IPS-NIHi7 (cell line): ENCODE results near the gene TRIO.
A peak's percentile ranks its signal among the peaks of the same experiment; 100 is the strongest.

ENCODE experiments used
- DNase-seq: peaks from one replicate; pipeline ENCODE4 v3.0.0; 2012; ENCODE audit warnings: mixed read lengths; ENCODE audit errors: extremely low spot score

TRIO gene

DNA sequence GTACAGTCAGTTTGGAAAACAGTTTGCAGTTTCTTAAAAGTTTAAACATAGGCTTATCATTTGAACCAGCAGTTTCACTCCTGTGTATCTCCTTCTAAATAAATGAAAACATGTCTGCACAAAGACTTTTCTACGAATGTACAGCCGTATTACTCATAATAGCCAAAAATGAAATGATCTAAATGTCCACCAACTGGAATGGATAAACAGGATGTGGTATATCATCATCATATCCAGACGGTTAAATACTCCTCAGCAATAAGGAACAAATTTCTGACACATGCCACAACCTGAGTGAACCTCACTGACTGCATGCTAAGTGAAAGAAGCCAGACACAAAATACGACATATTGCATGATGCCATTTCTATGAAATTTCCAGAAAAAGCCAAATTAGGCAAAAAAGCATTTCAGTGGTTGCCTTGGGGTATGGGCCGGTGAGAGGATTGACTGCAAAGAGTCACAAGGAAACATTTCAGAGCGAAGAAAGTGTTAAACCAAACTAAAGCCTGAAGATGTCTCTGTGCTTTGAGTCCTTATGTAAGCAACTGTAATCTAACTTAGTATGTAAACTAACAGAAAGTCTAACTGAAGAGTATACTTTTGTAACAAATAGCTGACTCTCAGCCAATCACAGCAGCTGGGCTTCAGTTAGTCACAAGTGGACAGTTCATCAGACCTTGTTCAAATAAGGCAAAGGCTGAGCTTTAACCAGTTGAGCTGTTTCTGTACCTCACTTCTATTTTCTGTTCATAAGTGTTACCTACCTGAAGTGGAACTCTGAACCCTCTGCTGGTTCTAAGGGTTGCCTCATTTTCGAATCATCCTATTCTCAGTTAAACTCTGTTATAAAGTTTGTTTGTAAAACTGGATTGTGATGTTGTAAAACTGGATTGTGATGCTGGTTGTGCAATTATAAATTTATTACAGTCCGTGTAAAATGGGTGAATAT, 65.2 kb downstream of the TRIO start:
- no peak for DNase-seq

DNA sequence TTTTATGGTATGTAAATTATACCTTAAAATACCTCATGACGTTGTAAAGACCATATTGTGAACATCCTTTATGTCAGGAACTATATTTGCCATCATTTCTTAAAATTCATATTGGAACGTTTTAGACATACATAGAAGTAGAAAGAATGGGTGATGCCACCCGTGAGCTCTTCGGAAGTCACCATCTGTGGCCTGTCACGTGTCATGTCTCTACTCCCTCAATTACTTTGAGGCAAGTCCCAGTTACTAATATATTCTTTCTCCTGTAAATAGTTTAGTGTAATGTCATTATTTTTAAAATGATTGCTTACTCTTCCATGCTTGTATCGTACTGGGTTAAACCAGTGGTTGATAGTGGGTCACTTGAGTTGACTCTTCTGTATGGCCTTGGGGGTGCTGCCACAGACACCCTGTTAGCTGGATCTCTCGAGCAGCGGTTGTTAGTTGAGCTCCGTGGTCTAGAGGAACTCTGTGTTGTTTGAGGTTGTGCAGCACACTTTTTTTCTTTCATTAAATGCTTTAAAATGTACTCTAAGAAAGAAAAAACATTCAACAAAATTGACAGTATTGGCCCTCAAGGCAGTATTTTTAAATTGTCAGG, 66.2 kb downstream of the TRIO start:
- no peak for DNase-seq

DNA sequence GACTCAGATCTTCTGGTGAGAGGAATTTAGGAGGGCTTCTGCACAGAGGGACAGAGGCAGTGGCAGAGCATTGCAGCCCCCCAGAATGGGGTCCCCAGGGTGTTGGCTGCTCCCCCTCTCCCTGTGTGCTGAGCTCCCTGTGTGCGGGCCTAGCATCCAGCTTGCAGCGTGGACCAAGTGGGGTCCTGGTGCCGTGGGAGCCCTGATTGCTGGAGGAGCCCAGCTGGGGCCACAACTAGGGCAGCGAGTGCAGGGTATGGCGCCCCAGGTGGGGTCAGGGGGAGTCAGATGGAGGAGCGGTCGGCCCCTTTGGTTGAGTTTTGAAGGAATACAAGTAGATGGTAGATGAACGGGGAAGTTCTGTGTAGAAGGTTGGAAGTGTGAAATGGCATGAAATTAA, 66.7 kb downstream of the TRIO start:
- no peak for DNase-seq

DNA sequence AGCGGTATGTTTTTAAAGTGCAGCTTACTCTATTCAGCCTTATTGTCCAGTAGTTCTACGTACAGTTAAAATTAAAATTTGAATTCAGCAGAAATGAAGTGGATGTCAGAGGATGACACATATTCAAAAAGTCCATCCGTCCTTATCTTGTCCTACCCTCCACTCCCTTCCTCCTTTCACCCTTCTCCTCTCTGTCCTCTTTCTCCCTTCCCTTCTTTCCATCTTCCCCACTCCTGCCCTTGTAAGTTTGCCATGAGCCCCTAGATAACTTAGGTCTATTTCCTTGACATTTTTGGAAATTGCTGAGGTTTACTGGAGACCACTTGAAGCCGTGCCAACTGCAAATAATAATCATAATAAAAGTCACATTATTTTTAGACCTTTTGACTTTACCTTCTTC, 67.6 kb downstream of the TRIO start:
- DNase-seq, result no peak

DNA sequence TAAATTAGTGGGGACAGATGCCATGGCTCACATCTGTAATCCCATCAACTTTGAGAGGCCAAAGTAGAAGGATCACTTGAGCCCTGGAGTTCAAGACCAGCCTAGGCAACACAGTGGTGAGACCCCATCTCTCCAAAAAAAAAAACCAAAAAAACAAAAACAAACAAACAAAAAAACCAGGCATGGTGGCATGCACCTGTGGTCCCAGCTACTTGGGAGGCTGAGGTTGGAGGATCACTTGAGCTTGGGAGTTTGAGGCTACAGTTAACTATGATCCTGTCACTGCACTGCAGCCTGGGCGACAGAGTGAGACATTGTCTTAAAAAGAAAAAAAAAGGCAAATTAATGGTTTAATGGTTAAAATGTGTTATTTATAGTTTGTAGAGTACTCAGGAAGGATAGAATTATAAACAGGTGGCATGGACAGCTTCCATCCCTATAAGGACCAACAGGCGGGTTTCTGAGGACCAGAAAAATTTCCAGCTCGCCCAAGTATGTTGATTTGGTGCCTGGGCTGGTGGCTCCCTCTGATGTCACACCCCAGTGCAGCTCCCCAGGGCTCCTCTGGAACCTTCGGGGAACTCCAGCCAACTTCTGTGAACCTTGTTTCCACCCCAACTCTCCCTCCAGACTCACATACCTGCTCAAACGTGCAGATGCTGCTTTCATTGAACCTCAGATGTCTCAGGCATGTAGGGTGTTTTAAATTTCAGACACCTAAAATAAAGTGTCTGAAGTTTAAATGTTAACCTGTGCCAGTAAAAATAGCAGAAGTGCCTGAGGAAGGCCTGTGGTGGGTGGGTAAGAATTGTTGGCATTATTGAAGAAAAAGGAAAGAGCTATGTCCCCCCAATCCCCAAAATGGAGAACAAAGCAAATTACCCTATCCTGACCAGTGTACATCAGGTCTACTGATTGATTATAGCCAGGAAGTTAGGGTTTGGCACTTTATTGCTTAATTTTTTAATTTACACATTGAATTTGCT, 69.0 kb downstream of the TRIO start:
- DNase-seq, result no peak

DNA sequence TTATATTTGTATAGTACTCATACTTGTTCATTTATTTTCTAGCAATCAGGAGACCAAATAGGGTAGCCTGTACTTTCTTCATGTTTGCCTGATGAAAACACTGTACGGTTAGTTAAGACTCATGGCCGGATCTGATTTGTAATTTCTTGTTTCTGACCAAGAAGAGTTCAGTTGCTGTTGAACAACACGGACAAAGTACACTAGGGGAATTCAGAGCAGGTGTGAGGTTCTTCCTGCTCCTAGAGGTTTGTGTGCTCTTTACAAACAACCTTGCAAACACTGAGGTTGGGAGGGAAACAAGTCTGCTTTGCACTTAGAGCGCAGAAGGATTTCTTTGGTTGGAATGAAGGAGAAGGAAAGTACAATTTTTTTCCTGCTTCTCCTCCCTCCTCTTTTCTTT, 69.7 kb downstream of the TRIO start:
- no peak for DNase-seq

DNA sequence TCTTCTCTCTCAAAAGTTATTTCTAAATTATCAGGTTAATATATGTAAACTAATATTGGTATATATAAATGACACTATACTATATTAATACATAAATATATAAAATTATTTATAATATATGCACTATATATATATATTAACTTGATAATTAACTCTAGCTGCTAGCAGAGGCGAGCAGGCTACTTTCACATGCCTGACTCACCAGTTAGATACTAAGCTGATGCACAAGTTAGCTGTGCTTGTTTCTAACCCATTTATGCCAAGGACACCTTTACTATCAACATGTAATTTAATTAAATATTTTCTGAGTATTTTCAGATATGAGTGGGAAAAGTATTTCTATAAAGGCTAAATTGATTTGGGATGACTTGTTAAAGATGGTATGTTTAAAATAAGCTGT, 70.1 kb downstream of the TRIO start:
- DNase-seq, result no peak

DNA sequence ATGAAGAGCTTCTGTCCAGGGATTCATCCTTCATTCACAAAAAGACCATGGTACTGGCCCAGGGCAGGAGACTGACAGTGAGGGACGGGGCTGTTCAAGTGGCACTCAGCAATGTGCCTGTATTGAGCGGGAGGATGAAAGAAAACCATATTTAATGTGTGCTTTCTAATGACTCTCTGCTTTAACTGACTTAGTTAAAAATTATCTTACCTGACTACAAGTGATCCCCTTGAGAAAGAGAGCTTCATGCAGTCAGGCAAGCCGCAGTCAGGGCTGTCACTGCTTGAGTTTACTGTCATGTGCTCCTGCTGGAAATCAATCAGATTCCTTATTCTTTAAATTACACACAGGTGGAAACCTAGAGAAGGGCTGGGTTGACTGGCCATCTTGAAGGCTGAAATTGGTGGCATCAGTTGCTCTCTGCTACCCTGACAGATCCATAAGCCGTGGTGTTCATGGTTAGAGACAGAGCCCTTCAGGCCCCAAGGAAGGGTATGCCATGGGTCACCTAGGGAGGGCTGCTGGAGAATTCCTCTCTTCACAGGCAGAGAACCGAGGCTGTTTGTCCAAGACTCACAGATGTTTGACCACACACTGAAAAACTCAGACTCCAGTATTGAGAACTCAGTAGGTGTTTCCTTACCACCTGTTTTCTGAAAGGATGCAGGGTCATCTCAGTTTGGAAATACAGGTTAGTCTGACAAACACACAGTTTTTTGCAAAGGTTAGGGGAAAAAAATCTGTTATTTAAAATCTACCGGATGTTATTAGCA, 70.9 kb downstream of the TRIO start:
- no peak for DNase-seq

DNA sequence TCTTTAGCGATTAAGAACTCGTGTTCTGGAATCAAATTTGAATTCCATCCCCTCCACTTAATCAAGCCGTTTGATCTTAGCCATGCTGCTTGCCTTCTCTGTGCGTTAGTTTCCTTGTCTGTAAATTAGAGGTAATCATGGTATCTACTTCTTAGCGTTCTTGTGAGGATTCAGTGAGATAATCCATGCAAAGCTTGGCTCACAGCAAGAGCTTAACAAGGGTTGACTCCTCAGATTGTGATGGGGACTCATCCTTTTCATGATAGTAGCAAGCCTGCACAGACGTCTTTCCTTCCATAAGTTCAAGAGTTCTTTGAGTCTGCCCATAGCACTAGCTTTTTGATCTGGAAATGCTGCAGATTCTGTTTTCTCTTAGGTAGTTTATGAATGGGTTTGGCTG, 72.8 kb downstream of the TRIO start:
- no peak for DNase-seq

DNA sequence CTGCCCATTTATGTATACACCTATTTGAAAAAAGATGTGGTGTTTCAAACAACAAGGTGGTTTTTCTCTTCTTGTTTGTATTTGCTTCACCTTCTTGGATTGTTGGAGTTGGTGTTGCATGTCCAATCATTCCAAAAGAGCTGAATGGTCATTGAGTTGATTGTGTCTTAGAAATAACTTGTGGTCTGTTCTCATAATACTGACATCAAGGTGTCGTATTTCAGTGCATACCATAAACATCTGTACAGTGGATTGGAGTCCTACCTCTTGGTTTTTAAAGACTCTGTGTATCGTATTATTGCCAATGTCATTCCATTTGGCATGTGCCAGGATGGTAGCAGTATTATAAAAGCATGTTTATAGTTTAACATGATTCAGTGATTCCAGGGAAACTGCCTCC, 73.2 kb downstream of the TRIO start:
- no peak for DNase-seq

DNA sequence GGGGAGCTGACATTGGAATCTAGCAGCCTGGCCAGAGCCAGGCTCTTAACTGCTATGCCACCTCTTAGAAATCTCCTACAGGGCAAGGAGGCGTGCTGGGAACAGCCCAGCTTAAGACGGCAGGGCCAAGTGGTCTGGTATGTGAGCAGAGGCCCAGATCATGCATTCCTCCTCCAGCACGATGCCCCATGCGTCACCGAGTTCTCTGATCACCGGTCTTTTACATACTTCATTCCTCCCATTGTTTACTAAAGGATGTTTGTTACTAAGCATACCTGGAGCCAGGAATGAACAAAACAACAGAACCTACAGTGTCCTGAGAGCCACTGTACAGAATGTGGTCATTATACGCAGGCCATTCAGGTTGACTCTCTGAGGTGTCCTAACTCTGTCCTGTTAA, 73.8 kb downstream of the TRIO start:
- peak; percentile 50 for DNase-seq

DNA sequence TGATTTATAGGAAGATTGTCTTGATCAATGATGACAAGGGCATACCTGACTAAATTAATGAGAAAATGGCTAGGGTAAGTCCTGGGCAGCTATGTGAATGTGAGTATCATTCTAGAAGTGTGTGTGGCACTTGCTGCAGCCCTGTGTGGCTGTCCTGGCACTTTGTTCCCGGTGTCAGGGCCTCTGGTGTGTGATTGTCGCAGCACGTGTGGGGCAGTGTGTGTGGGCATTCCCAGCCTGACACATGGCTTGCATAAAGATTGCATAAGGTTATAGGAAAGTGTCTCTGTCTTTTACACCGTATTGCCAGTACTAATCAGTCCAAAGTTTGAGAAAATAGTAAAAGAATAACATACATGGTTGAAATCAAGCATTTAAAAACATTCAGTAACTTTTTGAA, 74.4 kb downstream of the TRIO start:
- no peak for DNase-seq

DNA sequence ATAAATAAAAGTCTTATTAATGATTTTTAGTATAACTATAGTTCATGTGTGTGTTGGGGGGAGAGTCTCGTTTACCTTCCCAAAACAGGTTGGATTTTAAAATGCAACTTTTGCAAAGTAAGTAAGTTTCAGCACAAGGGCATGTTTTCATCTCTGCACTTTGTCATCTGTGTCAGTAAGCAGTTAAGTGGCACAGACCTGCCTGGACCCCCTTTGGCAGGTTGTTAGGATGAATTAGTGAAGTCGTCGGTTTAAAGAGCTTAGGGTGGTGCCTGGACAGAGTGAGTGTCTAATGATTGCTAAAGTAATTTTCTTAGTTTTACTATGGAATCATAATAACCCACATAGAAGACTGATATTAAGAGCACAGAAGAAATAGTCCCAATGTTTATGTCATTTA, 74.9 kb downstream of the TRIO start:
- no peak for DNase-seq

DNA sequence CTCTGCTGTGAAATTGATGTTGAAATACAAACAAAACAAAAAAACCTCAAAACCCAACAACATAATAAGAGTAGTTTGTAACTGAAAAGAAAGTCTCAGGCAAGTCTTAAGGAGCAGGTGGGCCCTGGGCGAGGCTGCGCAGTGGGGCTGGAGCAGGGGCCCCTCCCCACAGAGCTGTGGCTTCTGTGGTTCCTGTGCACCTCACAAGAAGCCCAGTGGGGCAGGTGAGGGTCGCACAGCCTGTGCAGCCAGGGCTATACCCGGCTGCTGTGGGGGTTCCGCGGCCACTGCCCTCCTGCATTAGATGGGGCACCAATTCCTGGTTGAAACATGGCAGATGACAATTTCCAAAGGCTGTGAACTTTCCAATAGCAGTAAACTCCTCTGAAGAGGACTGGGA, 75.3 kb downstream of the TRIO start:
- DNase-seq, result no peak

DNA sequence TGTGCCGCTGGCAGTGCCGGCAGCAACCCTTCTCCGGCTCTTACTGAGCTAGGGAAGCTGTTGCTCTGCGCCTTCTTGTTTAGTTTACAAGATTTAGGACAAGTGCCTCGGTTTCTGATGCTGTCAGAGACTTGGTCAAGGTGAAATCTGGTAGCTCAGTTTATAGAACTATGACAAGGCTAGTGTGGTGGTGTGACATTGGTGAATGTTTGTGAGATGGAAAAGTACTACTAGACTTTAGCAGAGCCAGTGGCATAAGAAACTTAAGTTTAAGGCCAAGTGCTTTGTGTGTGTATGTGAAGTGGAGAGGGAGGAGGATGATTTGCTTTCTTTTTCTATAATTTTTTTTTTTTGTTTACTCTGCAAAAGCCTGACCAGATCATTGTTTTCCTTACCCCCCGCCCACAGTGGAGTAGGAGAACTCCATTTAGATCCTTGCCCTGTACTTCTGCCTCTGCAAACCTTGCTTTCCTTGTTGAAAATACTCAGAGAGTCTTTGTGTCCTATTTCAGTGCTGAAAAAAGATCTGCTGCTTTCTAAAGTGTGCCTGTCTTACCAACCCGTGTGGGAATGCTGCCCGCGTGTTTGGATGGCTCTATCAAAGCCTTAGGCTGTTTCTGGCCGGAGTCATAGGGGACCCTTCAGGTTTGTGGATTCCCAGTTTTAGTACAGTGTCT, 75.9 kb downstream of the TRIO start:
- DNase-seq, result no peak

DNA sequence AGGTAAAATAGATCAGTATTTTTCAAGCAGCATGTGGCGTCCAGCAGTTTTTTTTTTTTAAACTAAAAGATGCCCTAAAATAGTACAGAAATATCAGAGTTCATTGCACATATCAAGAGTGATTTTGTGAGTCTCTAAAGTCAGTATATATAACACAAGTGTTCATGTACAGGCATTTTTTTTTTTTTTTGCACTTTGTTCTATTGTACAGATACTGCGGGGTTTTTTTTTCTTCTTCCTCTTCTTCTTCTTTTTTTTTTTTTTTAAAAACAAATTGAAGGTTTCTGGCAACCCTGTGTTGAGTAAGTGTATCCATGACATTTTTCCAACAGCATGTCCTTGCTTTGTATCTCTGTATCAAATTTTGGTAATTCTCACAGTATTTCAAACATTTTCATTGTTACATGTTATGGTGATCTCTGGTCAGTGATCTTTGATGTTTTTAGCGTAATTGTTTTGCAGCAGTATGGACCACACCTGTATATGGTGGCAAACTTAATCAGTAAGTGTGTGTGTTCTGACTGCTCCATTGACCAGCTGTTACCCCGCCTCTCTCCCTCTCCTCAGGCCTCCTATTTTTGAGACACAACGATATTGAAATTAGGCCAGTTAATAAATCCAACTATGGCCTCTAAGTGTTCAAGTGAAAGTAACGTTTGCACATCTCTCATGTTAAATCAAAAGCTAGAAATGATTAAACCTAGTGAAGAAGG, 76.8 kb downstream of the TRIO start:
- DNase-seq, result no peak

DNA sequence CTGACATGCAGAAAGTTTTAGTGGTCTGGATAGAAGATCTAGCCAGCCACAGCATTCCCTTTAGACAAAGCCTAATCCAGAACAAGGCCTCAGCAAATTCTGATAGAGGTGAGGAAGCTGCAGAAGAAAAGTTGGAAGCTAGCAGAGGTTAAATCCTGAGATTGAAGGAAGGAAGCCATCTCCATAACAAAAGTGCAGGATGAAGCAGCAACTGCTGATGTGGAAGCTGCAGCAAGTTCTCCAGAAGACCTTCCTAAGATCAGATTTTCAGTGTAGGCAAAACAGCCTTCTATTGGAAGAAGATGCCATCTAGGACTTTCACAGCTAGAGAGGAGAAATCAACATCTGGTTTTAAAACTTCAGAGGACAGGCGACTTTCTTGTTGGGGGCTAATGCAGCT, 77.5 kb downstream of the TRIO start:
- no peak for DNase-seq

DNA sequence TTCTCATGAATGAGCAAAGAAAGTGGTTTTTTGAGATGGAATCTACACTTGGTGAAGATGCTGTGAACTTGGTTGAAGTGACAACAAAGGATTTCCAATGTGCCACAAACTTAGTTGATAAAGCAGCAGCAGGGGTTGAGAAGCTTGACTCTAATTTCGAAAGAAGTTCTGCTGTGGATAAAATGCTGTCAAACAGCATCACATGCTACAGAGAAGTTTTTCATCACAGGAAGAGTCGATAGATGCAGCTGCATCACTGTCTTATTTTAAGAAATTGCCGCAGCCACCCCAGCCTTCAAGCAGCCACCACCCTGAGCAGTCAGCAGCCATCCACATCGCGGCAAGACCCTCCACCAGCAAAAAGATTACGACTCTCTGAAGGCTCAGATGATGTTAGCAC, 78.6 kb downstream of the TRIO start:
- no peak for DNase-seq

DNA sequence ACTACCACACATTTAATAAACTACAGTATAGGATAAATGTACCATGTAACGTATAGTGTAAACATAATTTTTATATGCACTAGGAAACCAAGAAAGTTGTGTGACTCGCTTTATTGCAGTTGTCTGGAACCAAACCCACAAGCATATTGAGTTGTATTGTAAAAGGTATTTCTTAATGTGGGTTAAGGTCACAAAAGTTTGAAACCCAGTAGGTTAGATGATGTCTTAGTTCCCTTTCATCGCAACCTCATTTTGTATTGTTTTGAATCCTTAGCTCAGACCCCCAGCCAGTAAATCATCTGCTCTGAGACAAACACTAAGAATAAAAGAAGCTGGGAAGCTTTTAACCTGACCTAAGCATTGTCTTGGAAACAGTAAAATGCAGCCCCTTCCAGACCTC, 79.1 kb downstream of the TRIO start:
- DNase-seq, result no peak

DNA sequence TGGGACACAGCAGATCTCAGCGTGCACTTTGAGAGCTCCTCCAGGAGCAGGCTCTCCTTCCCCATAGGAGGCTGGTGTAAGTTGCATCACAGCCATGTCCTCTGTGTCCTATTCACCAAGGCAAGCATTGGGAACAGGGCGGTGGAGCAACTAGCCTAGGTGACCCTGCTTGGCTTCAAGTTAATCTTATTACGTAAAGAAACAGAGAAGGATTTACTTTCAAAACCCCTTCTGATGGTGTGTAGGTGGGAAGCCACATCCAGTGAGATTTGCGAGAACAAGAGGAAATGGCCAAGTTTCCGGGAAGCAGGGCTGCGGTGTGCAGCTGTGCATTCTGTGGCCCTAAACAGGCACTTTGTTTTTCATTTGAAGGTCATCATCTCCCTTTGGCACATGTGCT, 80.2 kb downstream of the TRIO start:
- no peak for DNase-seq
